Activated CD8-positive, alpha-beta T cell treated with anti-CD3 and anti-CD28 coated beads for 36 hours (primary cell): Measurements from ENCODE around the gene BMPR1A. TPM values are rescaled to one million over a fixed set of nuclear protein-coding genes. Genes with fewer than 3 reads are reported as not detected.

Source experiments
- ATAC-seq: fragments of 200-7000 bp; cut with Tn5 transposase; one replicate; pipeline ENCODE4 v1.10.0; 2021; ENCODE audit warnings: mild to moderate bottlenecking, moderate library complexity
- CTCF ChIA-PET: fragments of 350-600 bp; sonication (Branson Sonifier 250); formaldehyde crosslinking; loops from one replicate; lab custom pipeline; 2021; ENCODE audit warnings: antibody characterized with exemption; lab: Charles Lee
- POLR2A ChIA-PET: fragments of 350-600 bp; sonication (Branson Sonifier 250); formaldehyde crosslinking; loops from one replicate; lab custom pipeline; 2021; ENCODE audit warnings: antibody characterized with exemption; lab: Charles Lee
- DNase-seq: peaks from one replicate; pipeline ENCODE4 v3.0.0-alpha.2; 2020
- H3K27ac Mint-ChIP-seq: one replicate; pipeline ENCODE4 v1.8.0; 2021; ENCODE audit warnings: mild to moderate bottlenecking, mixed read lengths
- H3K27me3 Mint-ChIP-seq: one replicate; pipeline ENCODE4 v1.8.0; 2021; ENCODE audit warnings: mixed read lengths
- H3K36me3 Mint-ChIP-seq: one replicate; pipeline ENCODE4 v1.8.0; 2021; ENCODE audit warnings: low read depth, mixed read lengths
- H3K4me1 Mint-ChIP-seq: one replicate; pipeline ENCODE4 v1.8.0; 2021; ENCODE audit warnings: low read depth, mixed read lengths
- H3K4me3 Mint-ChIP-seq: one replicate; pipeline ENCODE4 v1.8.0; 2021; ENCODE audit warnings: mild to moderate bottlenecking, moderate library complexity, mixed read lengths
- H3K9me3 Mint-ChIP-seq: one replicate; pipeline ENCODE4 v1.8.0; 2021; ENCODE audit warnings: mixed read lengths
- intact Hi-C: fragments of 100-400 bp; cut with micrococcal nuclease; formaldehyde crosslinking; loops from one replicate; pipeline ENCODE4 v1.10.0; 2022
- total RNA-seq, 2 experiments: library from RNA; stranded (reverse); gene quantifications; one replicate each; pipeline ENCODE4 v1.2.3, GENCODE V29; 2021
- TF ChIP-seq, protein P1 (sequence below): fragments of 200-600 bp; IDR thresholded peaks from one replicate; pipeline ENCODE4 v1.8.0; 2022; ENCODE audit warnings: antibody characterized with exemption, mild to moderate bottlenecking

BMPR1A gene
- total RNA-seq, 2 experiments from 2014 or later, result 6.6 to 6.9 TPM

DNA sequence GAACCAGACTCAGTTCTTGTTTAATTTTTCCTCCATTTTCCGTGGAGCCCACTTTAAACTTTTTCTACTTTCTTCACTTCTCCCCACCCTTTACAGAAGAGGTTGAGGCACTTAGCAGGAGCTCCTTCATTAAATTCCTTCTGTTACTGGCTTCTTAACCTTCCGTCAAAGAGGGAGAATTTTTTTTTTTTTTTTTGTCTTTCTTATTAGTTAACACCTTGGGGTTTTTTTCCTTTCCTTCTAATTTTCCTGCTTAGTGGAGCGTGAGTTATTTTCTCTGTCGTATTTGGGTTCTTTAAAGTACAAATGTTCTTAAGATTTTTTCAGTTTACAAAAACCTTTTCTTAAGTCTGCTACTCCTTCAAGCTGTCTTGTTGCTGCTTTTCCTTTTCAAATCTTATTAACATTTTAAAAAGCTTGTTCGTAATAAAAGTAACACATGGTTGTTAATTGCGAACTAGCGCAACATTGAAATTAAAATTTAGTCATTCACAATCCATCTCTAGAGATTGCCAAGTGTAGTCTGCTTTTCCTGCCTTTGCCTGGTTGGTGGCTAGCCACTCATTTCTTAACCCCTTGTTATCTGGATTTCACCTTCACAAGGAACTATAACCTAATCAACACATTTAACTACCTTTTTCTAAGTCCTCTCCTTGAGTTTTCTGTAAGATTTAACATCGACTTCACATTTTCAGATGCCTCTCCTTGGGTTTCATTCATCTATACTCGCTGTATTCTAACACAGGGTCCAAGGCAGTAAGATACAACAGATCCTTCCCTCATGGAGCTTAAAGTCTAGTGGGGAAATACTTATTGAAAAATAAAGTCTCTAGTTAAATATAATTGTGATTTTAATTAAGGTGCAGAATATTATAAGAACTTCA, 2.0 kb downstream of the BMPR1A start:
- no peak for ATAC-seq
- intact Hi-C loops, result loop anchor here (5.0 kb wide), 1 partner anchor 46 kb away; no protein-coding TSS in a partner anchor
- TF ChIP-seq, protein P1, sequence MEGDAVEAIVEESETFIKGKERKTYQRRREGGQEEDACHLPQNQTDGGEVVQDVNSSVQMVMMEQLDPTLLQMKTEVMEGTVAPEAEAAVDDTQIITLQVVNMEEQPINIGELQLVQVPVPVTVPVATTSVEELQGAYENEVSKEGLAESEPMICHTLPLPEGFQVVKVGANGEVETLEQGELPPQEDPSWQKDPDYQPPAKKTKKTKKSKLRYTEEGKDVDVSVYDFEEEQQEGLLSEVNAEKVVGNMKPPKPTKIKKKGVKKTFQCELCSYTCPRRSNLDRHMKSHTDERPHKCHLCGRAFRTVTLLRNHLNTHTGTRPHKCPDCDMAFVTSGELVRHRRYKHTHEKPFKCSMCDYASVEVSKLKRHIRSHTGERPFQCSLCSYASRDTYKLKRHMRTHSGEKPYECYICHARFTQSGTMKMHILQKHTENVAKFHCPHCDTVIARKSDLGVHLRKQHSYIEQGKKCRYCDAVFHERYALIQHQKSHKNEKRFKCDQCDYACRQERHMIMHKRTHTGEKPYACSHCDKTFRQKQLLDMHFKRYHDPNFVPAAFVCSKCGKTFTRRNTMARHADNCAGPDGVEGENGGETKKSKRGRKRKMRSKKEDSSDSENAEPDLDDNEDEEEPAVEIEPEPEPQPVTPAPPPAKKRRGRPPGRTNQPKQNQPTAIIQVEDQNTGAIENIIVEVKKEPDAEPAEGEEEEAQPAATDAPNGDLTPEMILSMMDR, result no peak
- Mint-ChIP-seq H3K4me3 (peak overlapping the region; percentile 87), H3K9me3 (no peaks in the 10 kb centered on the region), H3K4me1 (peaks cover 31% of the 10 kb centered on the region), H3K27me3 (peaks cover 32% of the 10 kb centered on the region), H3K36me3 (peaks cover 3% of the 10 kb centered on the region), H3K27ac (no peak overlapping the region)
- CTCF ChIA-PET, result interaction anchor here (0.7 to 0.8 kb wide), 3 partner anchors 65 to 147 kb away, joined by 3 to 4 read pairs (median 3); no protein-coding TSS in a partner anchor
- no peak for DNase-seq
- POLR2A ChIA-PET, result interaction anchor here (0.7 to 1.8 kb wide), 3 partner anchors 24 to 690 kb away, joined by 3 to 6 read pairs (median 3); no protein-coding TSS in a partner anchor

DNA sequence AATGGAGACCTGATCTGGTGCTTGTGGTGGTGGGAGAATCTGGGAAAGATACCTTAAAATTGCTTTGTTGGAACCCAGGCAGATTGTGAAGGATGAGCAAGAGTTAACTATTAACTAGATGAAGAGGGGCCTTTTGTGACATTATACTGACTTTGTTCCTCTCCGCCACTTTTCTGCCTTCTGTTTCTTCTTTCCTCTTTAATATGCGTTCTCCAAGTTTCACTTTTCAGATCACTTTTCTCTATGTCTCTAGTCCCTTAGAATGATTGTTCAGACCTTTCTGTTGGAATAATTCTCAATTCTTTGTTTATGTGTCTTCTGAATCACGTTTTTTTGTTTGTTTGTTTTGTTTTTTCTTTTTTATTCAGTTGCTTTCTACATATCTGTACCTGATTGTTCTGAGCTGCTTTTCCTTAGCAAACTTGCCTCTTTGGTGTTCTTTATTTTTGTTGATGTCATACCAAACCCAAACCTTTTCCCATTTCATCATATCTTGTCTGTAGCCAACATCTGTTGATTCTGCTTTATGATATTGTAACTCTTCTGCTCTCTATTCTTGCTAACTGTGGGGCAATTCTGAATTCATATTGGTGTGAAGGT, 2.8 kb downstream of the BMPR1A start:
- ChIA-PET POLR2A (interaction anchor here (0.7 to 1.2 kb wide), 2 partner anchors 25 to 691 kb away, joined by 3 read pairs; no protein-coding TSS in a partner anchor), CTCF (no interaction called here)
- Mint-ChIP-seq H3K36me3 (peaks cover 3% of the 10 kb centered on the region), H3K9me3 (no peaks in the 10 kb centered on the region), H3K4me1 (peaks cover 31% of the 10 kb centered on the region), H3K27me3 (peaks cover 32% of the 10 kb centered on the region), H3K4me3 (no peak overlapping the region), H3K27ac (no peak overlapping the region)
- TF ChIP-seq, protein P1, result no peak
- DNase-seq (no peak), ATAC-seq (no peak)
- intact Hi-C loops, result loop anchor here (5.0 kb wide), 1 partner anchor 47 kb away; no protein-coding TSS in a partner anchor

DNA sequence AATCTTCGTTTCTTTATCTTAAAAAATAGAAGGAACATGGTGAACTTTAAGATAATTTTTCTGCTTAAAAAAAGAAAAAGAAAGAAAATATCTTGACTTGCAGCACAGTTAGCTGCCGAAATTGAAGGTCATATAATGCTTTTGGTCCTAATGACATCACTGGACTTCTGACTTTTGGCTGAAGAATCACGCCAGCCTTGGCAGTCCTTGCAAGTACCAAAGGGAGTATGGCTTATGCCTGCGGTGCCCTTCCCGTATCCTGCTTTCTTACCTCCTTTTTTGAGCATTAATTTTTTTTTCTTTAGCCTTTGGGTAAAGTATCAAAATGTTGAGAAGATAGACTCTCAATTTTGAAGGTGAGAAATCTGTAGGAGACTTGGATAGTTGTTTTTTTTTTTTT, 7.0 kb downstream of the BMPR1A start:
- Mint-ChIP-seq H3K27ac (no peak overlapping the region), H3K9me3 (no peaks in the 10 kb centered on the region), H3K36me3 (no peaks in the 10 kb centered on the region), H3K27me3 (peaks cover 20% of the 10 kb centered on the region), H3K4me3 (no peak overlapping the region), H3K4me1 (peaks cover 12% of the 10 kb centered on the region)
- TF ChIP-seq, protein P1, result no peak
- ATAC-seq (no peak), DNase-seq (no peak)
- intact Hi-C loops, result no loop called here
- CTCF ChIA-PET, result no interaction called here
- POLR2A ChIA-PET, result interaction anchor here (1.2 kb wide), 1 partner anchor 59 kb away, joined by 3 read pairs; no protein-coding TSS in a partner anchor

DNA sequence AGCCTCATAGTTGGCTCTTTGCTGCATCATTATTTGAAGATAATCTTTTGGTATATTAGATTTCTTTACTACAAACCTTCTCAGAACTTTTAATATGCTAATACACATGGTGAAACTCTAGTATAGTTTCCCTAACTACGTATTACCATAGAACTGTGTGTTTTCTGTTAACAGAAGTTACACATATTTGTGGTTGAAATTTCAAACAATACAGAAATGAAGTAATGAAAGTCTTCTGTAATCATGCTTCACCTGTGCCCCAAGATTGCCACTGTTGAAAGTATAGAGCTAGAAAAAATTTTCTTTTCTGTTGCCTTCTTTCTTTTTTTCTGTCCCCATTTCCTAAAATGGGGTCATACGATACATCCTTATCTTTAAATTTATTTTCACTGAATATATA, 9.1 kb downstream of the BMPR1A start:
- H3K27me3 Mint-ChIP-seq, result peaks cover 5% of the 10 kb centered on the region
- no peaks in the 10 kb centered on the region for H3K36me3 Mint-ChIP-seq
- DNase-seq (no peak), ATAC-seq (no peak)
- TF ChIP-seq, protein P1, result no peak
- no peak overlapping the region for H3K4me3 Mint-ChIP-seq
- intact Hi-C loops, result no loop called here
- no peak overlapping the region for H3K27ac Mint-ChIP-seq
- no peaks in the 10 kb centered on the region for H3K9me3 Mint-ChIP-seq
- POLR2A ChIA-PET, result no interaction called here
- CTCF ChIA-PET, result no interaction called here
- no peaks in the 10 kb centered on the region for H3K4me1 Mint-ChIP-seq
